Dermis blood vessel endothelial cell (primary cell): ENCODE results near the gene KIF18B. TPM values are rescaled to one million over a fixed set of nuclear protein-coding genes. Genes with fewer than 3 reads are reported as not detected.

ENCODE experiments used
- DNase-seq: peaks from one replicate; pipeline ENCODE4 v3.0.0; 2010
- total RNA-seq: library from RNA; depleted of rRNA; stranded (reverse); fragments of >200 nt; gene quantifications from 2 replicates; pipeline ENCODE4 v1.2.3, GENCODE V29; 2014

Gene KIF18B
- total RNA-seq, 1 donor from 2014 or later: 1.4 TPM

DNA sequence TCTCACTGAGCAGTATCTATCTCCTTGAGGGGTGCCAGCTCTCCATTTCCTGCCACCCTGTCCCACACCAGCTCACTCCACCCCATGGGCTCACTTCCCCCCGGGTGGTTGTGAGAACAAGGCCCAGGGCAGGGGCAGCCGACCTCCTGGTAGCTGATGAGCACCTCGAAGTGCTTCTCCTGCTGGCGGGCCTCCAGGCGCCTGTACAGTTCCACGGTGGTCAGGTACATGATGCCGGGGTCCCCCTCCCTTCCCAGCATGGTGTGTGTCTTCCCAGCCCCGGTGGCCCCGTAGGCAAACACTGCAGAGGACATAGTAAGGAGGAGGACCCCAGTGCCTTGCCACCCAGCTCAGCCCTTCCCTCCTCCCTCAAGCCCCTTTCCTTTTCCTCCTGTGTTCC, 12.5 kb downstream of the KIF18B start:
- no peak for DNase-seq

DNA sequence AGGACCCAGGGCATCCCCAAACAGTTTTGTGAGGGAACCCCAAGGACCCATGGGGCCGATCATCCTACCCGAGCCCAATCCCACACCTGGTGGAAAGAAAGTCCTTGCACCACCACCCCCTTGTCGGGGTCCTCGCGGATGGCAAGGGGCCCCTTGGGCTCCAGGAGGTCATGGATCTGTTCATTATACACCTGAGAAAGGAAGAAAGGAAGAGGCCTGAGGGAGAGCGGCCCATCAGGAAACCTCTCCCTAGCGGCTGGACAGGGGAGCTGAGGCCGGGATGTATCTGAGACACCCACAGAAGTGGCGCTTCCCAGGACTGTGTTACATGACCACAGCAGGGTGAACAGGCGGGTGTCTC, 12.8 kb downstream of the KIF18B start:
- no peak for DNase-seq

DNA sequence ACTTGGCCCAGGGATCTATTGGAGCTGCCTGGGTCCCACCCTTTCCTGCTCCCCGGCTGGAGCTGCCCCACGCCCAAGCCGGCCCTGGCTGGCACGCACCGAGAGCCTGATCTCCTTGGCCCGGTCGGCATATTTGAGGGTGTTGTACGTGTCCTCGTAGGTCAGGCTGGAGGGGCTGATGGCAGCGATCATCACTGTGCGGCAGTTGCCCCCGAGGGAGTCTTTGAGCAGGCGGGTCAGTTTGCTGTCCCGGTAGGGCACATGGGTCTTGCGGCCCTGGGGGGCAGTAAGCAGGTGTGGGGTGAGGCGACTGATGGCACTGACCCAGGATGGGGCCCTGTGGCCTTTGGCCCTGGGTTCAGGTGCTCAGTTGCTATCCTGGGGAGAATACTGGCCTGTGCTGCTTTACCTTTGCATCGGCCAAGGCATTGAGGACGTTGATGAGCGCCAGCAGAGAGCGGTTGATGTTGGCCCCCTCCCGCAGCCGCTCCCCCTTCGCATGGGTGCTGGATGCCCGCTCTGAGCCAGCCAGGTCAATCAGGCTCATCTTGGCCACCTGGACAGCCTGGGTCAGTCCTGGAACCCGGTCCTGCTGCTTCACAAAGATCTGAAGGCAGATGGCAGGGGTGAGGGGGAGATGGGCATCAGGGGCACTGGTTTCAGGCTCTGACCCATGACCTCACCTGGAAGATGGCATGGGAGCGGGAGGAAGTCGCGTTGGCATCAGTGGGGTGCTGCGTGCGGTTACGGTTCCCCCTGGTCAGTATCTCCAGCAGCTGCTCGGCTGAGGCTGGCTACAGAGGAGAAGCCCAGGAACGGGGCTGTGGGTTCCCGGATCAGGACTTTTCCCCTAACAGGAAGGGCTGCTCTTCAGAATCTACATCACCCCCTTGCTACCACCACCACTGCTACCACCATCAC, 13.5 kb downstream of the KIF18B start:
- no peak for DNase-seq

DNA sequence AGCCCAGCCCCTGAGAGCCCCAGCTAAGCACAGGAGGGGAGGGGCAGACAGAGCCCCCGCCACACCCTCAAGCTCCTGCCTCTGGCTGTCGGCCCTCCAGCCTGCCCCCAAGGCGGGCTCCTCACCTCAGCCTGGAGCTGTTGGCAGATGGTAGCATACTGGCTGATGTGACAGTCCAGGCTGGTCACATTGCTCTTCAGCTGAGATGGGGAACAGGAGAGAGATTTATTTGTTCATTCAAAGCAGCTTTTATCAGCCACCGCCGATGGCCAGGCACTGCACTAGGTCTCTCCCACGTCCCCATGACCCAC, 14.8 kb downstream of the KIF18B start:
- DNase-seq: no peak

DNA sequence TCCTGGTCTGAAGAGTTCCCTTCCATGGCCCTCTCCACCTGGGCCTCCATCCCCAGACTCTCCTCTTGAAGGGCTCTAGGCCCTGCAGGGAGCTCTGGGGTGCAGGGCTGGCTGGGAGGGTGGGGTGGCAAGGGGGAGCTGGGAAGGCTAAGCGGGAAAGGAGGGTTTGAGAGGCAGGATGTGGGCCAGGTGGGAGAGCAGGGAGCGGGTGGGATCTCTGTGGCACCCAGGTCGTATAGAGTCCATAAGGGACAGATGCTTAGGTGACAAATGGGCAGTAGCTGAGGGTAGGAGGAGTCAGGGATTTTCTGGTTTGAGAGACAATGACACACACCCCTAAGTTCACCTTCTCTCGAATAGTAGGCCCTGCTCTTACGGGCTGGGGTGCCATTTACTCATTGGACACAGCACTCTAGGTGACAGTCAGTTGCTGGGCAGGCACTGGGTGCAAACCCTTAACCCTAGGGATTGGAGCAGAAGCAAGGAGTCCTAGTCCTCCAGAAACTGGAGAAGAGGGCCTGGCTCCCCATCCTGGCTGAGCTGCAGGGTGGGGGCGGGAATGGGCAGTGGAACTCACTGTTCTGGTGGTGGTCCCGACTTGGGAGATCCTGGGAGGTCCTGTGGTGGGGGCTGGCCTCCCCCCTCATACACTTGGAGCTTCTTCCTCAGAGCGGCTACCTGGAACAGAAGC, 15.3 kb downstream of the KIF18B start:
- DNase-seq: no peak

DNA sequence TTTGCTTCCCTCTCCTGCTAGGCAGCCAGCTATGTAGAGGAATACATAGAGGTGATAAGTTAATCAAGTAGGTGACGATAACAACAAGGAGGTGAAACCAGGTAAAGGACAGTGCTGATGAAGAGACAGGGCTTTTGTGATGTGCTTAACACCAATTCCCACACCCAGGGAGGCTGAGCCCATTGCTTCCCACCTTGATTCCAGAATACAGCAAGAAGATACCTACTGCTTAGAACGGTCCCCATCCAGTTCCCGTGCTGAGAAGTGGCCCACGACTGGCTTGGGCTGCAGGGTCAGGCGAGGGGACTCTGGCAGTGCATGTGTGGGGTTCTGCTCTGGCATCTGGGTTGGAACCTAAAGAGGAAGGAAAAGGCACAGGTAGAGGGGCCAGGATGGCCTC, 16.2 kb downstream of the KIF18B start:
- no peak for DNase-seq

DNA sequence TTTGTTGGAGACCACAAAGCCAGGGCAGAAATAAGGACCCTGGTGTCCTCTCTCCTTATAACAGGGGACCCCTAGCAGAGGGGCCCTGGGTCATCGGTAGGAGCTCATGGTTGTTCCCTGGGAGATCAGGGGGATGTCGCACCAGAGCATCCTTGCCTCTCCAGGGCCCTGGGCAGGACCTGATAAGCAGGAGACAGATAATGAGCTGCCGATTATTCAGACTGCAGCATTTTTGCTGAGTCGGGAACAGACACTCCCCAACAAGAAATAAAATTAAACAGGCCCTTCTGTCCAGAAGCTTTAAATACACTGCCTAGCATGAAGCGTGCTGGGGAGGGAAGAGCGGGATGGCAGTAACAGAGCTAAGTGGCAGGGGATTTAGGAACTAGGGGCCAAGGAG, 16.9 kb downstream of the KIF18B start:
- DNase-seq: no peak

DNA sequence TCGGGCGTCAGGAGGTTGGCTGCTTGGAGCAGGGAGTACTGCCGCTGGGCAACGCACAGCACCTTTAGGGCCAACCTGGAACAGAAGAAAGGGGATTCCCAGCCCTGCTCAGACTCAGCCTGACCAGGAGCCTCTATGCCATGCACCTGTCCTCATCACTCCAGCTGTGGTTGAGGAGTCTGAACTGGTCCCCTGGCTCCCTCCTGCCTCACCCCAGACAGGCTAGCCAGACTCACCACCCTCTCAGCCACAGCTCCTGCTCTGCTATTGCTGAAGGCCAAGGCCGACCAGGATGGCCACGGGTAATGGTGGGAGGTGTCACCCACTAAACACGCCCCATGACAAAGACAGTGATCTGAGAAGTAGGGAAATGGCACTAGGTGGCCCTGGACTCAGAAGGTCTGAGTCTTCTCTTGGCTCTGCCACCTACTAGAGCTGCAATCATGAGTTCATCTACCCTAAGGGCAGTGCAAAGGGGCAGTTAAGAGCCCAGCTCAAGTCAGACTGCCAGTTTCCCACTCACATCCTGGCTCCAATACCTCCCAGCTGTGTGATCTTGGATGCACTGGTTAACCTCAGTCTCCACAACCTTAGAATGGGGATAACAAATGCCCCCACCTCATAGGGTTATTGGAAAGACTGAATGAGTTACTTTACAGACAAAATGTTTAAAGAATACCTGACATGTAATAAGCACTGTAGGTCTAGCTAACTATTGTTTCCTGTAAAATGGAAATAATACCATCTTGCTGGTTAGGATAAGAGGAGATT, 18.4 kb downstream of the KIF18B start:
- DNase-seq: no peak

DNA sequence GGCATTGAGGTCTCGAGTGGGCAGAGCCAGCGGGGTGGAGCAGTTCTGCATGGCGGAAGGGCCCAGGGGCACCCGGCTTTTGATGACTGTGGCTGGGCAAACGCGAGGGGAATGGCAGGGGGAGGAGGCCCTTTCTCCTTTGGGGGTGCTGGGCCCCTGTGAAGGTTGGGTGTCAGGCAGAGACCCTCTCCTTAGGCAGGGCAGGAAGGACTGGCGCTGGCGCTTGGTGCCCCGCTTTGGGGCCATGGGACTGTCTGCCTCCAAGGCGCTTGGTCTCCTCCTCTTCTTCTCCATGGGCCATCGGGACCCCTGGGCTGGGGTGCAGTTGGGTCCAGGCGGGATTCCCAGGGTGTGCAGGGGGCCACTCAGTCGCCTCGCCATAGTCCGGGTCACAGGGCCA, 19.4 kb downstream of the KIF18B start:
- no peak for DNase-seq

DNA sequence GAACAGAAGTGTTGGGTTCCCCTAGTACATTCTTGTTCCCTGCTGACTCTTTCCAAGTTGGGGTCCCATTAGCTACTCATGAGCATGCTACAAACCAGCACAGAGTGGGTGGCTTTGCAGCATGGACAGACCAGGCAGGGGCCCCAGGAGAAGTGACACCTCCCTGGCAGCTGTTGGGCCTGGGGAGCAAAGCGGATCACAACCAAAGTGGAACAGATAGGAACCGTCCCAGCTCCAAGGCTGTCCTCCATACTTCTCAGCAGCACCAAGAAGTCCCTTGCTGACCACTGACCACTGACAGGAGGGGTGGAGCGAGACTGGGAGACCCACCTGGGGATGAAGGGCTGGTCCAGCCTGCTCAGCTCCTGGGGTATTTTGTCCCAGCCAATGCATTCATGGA, 19.9 kb downstream of the KIF18B start:
- no peak for DNase-seq

DNA sequence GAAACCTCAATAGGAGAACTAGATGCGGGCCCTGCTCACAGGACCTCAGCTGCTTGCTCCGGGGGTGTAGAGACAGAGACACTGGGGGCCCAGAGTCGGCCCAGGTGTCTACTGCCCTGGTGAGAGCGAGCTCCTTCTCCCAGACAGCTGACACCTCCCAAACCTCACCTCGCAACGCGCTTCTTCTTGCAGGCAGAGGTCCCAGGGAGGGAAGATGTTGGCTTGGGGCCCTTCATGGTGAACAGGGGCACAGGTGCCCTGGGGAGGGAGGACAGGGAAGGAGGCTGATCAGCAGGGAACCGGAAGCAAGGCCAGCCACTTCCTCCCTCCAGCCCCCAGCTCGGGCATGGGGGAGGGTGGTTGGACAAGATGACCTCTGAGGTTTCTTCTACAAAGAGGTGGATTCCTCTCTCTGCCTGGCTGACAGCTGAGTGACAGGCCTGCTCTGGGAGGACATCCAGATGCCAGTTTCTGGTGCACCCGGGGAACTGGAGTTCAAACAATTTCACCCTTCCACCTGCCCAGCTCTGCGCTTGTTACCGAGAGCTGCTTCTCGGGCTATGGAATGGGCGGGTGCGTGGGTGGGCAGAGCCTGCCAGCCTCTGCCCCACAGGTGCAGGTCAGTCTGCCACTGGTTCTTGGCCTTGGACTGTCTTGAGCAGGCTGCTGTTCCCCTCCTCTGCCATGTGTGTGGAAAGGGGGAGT, 20.6 kb downstream of the KIF18B start:
- DNase-seq: no peak

DNA sequence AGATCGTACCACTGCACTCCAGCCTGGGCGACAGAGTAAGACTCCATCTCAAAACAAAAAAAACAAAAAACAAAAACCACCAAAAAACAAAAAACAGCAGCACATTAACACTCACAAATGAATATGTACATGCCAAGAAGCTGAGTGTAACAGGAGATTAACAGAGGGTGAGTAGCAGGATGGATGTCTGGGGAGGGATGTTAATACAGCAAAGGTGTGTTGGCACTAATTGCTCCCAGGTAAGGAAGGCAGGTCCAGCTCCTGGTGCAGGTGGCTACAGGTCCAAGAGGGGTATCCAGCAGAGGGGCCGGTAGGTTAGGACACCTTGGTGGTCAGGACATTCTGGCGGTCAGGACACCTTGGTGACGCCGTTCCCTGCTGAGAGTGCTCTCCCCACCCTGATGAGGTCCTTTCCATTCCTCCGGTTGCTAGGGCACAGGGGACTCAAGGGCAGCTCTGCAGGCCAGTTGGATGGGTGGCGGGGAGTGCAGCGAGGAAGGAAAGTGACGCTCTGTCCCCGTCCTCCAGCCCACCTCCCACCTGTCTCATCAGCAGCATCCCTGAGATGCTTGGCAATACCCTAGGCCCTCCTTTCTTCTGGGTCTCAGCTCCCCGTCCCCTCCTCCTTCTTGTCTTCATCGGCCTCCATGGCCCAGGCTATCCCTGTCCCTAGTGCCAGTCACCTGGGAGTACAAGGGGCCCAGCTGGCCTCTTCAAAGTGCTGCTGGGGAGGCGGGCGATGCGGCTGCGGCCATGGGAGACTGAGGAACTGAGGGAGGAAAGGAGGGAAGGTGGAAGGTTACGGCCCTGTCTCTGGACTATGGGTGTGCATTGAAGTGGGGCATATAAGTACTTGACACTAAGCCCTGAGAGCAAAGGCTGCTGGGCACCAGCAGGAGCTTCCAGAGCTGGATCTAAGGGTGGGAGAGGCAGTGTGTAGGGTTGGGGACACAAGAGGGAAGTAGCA, 21.6 kb downstream of the KIF18B start:
- no peak for DNase-seq

DNA sequence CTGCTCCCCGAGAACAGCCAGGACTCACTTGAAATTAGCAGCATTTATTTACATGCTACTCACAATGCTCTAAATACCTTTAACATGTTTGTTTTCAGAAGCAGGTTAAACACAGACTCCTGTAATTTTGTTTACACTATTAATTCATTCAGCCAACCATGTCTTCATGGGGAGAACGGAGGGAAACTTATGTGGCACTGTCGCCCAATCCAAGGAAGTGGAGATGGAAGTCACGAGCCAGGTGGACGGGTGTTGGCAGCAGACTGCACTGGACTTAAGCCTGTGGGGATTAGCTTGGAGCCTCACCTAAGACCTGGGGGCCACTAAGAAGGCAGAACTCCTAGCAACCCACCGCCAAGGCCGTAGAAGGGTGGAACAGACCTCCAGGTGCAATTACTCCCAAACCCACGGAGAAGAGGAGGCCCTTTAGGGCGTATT, 23.4 kb downstream of the KIF18B start:
- DNase-seq: no peak

DNA sequence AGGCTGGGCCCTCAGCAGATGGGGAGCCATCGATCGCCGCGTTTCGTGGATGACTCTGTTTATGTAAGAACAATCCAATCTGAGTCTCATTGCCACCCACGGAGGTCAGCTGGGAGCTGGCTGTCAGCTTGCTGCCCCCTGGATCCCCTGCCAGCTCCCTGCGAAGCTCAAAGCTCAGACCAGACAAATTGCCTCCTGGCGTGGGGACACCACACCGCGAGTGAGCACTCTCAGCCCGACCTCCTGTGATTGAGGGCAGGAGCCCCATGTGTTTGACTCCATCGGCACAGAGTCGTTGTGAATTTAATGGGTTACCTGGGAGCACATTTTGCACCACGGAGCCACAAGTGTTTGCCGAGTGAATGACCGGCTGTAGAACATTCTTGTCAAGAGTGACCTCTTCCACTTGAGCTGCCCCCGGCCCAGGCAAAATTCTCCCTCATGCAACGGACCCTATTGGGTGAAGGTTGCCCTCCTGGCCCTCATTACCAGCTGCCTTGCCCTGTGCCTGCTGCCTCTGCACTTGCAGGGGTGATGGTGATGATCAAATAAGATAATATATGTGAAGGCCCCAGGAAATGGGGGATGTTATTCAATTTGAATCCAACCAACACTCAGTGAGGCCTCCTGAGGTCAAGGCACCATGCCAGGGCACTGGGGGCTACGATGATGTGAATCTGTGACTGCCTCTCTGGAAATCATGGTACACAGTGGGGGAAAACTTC, 24.7 kb downstream of the KIF18B start:
- DNase-seq: no peak

DNA sequence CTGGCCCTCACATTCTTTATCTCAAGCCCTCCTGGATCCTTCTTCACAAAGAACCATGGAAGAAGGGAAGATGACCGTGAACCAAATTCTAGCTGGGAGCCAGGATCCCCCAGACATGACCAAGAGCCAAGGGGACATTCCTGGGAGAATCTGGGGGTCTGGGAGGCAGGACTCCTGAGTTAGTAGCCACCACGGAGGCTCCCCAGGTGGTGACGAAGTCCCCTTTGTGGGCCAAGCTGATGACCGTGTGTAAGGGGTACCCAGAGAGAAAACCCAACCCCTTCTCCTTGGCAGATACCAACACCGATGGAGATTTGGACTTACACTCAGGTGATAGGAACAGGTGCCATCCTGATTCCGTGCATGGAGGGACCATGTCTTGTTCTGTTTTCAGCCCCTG, 25.4 kb downstream of the KIF18B start:
- DNase-seq: no peak

DNA sequence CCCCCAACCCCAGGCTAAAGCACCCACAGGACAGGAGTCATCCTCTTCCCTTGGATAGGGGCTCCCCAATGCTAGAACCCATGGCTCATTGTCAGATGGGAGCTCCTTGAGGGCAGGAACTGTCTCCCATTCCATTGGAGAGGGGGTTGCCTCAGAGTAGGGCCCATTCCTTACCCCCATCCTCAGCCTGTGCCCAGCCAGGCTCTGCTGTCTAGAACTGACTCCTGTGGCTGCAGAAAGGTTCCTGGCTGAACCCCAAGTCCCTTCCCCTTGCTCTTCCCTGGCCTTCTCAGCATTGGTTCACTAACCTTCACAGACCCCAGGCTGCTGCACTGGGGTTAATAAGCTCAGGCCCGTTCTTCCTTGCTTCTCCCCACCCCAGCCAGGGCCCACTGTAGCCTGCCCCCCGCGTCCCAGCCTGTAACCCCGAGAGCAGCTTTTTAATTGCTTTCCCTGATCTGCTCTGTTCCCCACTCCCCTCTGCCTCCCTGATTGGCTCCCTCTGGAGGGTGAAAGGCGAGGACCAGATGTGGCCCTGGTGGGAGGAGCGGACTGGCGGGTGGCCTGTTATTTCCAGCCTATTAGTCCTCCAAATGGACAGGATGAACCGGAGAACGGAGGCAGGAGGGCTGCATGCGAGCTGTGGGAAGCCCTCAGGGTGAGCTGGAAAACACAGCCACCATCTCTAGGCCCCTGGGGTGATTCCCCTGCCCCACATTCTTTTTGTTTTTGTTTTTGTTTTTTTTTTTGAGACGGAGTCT, 26.3 kb downstream of the KIF18B start:
- DNase-seq: no peak

DNA sequence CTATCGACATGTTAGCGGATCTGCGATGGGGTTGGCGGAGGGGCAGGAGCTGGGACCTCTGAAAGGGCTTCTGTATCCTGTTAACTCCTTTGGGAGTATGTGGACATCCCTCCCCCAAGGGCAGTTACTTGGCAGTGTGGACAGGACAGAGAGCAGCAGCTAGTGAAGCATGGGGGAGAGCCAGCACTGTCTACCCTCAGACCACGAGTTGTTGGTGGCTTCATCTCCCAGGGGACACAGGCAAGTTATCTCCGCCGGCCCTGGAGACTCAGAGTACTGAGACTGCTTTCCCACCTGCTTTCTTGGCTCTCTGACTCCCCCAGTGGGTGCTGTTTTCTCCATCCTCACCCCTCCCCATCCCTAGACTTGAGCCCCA, 27.0 kb downstream of the KIF18B start:
- DNase-seq: no peak

DNA sequence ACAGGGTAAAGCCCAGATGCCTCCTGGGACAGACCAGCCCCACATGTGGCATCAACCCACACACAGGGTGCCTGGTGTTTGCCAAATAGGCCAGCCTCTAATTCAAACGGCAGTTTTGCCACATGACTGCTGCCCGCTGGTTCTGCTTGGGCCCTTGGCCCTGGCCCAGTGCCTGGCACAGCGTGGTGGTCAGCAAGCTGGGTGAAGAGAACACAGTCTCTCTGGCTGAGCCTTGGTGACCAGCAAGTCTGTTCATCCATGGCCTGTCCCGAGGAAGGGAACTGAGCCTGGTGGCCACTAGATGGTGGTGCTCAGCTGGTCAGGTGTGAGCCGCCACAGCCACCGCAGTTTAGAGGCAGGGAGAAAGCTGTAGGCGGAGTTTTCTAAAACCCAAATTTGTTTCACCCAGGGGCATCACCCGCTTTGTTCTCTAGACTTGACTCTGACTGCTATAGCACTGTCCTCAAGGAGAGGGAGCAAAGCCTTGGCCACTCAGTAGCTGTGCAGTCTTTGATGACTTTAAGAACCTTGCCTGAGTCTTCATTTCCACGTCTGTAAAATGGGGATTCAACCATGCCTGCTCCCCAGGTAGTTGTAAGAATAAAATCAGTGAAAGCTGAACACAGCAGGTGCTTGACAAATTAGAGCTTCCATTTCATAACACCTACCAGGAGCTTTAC, 27.5 kb downstream of the KIF18B start:
- peak; percentile 91 for DNase-seq

DNA sequence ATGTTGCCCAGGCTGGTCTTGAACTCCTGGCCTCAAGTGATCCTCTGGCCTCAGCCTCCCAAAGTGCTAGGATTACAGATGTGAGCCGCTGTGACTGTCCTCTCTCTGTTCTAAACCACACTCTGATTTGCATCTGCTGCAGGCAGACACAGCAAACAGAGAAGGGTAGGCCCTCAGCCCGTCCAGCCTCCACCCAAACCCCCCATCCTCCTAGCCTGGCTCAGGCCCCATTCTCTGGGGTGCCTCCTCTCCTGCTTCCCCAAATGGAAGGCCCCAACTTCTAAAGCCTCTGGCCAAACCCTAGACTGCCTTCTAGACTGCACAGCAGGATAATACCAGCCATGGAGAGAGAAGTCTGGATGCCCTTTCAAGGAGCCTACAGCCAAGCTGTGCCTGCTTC, 28.2 kb downstream of the KIF18B start:
- DNase-seq: no peak

DNA sequence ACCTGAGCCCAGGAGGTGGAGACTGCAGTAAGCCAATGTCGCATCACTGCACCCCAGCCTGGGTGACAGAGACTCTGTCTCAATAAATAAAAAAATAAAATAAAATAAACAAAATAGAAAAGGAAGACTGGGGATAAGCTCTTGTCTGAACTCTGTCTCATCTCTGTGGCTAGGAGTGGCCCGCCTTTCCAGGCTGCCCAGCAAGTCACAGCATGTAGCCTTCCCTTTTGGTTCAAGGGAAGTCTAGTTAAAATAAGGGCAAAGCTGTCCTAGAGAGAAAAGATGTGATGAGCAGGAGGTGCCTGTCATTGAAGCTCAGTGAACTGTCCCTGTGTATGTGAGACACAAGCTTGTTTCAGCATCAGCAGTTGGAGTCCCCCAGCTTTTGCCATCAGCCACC, 29.6 kb downstream of the KIF18B start:
- no peak for DNase-seq
